DMS153 treated with DMSO at 0.1 percent for 48 hours (cell line): ENCODE data around the gene HK1.
"Not testable (repeated sequence)": the region's sequence is repeated elsewhere in the genome, so short reads cannot be mapped to it uniquely, and the experiment has no call there.

Experiments used
- DNase-seq: peaks from one replicate; lab custom pipeline; 2025; ENCODE audit not compliant: unreplicated experiment; lab: John Stamatoyannopoulos, UW

HK1 gene

DNA sequence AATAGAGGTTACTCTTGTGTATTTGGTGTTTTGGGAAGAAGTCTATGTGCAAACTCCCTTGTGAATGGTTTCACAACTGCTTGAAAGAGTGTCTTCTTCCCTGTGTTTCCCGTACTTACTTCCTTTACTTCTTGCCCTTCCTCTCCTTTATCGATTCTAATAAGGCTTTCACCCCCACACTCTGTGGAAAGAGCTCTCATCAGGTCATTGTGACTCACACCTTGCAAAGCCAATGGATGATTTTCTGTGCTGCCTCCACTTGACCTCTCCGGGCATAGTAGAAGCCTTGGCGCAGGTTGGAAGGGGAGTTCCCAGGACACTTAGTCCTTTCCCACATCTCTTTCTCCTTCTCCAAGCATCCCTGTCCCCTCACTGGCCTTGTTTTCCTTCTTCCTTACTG, 166.7 kb downstream of the HK1 start:
- no peak for DNase-seq

DNA sequence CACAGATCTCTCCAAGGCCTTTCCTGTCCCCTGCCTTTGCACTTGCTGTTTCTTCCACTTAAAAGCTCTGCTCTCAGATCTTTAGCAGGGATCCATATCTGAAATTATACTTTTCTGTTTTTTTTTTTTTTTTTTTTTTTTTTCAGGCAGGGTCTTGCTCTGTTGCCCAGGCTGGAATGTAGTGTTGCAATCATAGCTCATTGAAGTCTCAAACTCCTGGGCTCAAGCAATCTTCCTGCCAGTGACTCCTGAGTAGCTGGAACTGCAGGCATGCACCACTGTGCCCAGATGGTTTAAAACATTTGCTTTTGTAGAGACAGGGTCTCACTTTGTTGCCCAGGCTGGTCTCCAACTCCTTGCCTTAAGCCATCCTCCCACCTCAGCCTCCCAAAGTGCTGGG, 167.9 kb downstream of the HK1 start:
- DNase-seq, result no peak

DNA sequence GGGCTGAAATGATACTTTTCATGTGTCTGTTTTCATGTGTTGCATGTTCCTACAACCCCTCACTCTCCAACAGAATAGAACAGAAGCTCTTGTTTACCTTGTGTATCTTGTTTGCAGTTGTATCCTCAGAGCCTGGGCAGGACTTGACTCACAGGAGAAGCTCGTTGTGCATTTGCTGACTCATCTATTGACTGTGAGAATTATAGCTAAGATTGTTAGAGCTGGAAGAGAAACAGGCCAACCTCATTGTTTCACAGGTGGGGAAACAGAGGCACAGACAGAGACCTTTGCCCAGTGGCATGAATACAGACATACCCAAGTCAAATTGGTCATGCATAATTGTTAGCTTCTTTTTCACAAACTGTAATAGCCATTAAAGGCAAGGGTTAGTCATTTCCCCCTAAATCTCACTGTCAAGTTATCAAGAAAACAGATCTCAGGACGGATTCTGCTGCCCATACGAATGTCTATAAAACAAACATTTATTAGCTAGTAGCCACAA, 168.4 kb downstream of the HK1 start:
- DNase-seq, result no peak

DNA sequence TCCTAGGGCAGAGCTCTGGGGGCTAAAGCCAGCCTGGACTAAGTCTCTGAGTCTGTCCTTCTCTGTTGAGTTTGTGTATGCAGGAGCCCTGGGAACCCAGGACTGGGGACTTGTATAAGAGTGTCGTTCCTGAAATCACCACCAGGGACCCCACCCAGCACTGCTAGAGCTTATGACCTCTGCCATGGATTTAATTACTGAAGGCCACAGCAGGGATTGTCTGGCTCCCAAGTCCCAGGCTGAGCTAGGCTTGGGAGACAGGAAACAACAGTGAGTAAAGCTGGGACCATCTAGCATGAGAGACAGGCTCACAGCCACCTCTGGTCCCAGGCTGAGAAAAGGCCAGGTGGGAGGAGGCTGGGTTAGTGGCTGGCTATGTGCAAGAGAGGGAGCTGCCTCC, 171.5 kb downstream of the HK1 start:
- peak; percentile 84 for DNase-seq

GRCh38 chr10:69450395-69450794, 172.1 kb downstream of the HK1 start:
- DNase-seq, result not testable (repeated sequence)

DNA sequence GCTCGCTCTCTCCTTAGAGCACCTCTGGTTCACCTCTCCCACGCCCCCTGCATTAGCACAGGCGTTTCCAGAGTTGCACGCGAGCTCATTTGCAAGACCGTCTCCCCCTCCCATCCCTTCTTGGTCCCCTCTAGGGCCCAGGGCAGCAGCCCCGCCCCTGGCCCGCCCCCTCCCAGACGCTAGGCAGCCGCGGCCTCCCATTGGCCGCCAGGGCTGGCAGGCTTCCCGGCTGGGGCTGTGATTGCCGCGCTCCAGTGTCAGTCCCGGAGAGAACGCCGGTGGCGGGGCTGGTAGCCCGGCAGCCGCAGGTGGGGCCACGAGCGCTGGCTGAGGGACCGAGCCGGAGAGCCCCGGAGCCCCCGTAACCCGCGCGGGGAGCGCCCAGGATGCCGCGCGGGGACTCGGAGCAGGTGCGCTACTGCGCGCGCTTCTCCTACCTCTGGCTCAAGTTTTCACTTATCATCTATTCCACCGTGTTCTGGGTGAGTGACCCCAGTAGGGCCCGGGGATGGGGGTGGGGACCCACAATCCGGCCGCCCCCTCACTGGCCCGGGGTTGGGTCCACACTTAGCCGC, 173.0 kb downstream of the HK1 start, which contains the start of gene TSPAN15:
TSPAN15 (plus strand) TSS at position 257 of the 575 bp plus-strand sequence; CDS start at position 387, 130 bp downstream.
- peak; percentile 77 for DNase-seq
